Measurements from ENCODE around the gene COL18A1.
"Not testable (repeated sequence)": the region's sequence is repeated elsewhere in the genome, so short reads cannot be mapped to it uniquely, and the experiment has no call there.

The COL18A1 gene

GRCh38 chr21:45522986-45523385, 118.0 kb downstream of the COL18A1 start:
- H3K27ac ChIP-seq: no peak overlapping the region
- TF ChIP-seq, protein P1, sequence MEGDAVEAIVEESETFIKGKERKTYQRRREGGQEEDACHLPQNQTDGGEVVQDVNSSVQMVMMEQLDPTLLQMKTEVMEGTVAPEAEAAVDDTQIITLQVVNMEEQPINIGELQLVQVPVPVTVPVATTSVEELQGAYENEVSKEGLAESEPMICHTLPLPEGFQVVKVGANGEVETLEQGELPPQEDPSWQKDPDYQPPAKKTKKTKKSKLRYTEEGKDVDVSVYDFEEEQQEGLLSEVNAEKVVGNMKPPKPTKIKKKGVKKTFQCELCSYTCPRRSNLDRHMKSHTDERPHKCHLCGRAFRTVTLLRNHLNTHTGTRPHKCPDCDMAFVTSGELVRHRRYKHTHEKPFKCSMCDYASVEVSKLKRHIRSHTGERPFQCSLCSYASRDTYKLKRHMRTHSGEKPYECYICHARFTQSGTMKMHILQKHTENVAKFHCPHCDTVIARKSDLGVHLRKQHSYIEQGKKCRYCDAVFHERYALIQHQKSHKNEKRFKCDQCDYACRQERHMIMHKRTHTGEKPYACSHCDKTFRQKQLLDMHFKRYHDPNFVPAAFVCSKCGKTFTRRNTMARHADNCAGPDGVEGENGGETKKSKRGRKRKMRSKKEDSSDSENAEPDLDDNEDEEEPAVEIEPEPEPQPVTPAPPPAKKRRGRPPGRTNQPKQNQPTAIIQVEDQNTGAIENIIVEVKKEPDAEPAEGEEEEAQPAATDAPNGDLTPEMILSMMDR (conservative IDR thresholded peaks at IDR 0.05): no peak
- TF ChIP-seq ZFX (IDR thresholded peaks at IDR 0.05): no peak

- TF ChIP-seq, protein P1 (conservative IDR thresholded peaks at IDR 0.05): no peak
- no peak overlapping the region for H3K27ac ChIP-seq
Observed at GRCh38 chr21:45523411-45524101, 118.6 kb downstream of the COL18A1 start.

- no peak overlapping the region for H3K27ac ChIP-seq
- no peak for TF ChIP-seq ZFX (IDR thresholded peaks at IDR 0.05)
- TF ChIP-seq, protein P1 (conservative IDR thresholded peaks at IDR 0.05): no peak
Observed at GRCh38 chr21:45524756-45525152, 119.8 kb downstream of the COL18A1 start.

- TF ChIP-seq, protein P1 (conservative IDR thresholded peaks at IDR 0.05): no peak
- no peak for TF ChIP-seq ZFX (IDR thresholded peaks at IDR 0.05)
- no peak overlapping the region for H3K27ac ChIP-seq
Observed at GRCh38 chr21:45525153-45525909, 120.4 kb downstream of the COL18A1 start.

GRCh38 chr21:45525910-45526306, 120.9 kb downstream of the COL18A1 start:
- no peak for TF ChIP-seq ZFX (IDR thresholded peaks at IDR 0.05)
- TF ChIP-seq, protein P1 (conservative IDR thresholded peaks at IDR 0.05): no peak
- no peak overlapping the region for H3K27ac ChIP-seq

DNA sequence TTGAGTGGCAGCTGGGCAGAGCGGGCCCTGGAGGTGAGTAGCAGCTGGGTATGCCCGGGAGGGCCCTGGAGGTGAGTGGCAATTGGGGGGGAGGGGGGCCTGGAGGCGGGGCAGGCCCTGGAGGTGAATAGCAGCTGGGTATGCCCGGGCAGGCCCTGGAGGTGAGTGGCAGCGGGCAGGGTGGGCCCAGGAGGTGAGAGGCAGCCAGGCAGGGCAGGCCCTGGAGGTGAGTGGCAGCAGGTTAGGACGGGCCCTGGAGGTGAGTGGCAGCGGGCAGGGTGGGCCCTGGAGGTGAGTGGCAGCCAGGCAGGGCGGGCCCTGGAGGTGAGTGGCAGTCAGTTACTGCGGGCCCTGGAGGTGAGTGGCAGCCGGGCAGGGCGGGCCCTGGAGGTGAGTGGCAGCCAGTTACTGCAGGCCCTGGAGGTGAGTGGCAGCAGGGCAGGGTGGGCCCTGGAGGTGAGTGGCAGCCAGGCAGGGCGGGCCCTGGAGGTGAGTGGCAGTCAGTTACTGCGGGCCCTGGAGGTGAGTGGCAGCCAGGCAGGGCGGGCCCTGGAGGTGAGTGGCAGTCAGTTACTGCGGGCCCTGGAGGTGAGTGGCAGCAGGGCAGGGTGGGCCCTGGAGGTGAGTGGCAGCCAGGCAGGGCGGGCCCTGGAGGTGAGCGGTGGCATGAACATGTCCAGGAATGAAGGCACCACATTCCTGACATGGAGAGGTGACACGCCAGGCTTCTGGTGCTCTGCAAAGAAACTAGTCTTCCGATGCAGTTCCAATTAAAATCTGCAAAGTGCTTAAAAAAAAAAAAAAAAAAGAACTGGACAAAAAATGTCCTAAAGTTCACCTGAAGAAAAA, 122.4 kb downstream of the COL18A1 start:
- H3K27ac ChIP-seq: not testable (repeated sequence)

DNA sequence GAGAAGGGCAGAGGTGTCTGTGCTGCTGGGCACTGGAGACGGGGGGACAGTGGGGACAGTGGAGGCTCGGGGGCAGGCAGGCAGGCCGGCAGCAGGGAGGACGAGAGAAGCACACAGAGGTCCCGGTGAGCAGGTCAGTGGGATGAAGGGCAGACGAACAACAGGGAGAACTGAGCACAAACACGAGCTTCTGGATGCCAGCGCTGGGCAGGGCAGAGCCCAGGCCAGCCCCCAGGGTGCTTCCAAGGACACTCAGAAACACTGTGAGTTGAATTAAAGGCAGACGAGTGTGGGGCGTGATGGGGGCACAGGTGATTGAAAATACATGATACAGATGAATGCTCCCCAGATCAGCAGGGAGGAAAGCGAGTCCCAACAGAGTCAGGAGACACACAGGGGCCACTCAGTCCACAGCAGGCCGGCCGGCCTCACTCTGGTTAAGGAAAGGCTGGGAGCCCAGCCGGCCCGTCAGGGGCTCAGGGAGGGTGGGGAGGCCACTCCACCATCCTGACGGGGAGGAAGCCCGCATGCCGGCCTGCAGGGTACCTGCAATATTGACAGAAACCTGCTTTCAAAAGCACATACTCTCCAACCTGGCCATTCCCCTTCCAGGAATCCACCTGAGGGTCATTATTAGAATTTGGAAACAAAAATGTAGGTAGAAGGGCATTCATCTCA, 123.2 kb downstream of the COL18A1 start:
- no peak for TF ChIP-seq ZFX (IDR thresholded peaks at IDR 0.05)
- TF ChIP-seq, protein P1 (conservative IDR thresholded peaks at IDR 0.05): no peak
- no peak overlapping the region for H3K27ac ChIP-seq
